Fibroblast of peridontal ligament (primary cell): ENCODE data around the gene ZAR1.
"Not testable (repeated sequence)": the region's sequence is repeated elsewhere in the genome, so short reads cannot be mapped to it uniquely, and the experiment has no call there.

Experiments used
- DNase-seq: peaks from one replicate; pipeline ENCODE4 v3.0.0-alpha.2; 2010; ENCODE audit errors: extremely low read depth

The ZAR1 gene, protein sequence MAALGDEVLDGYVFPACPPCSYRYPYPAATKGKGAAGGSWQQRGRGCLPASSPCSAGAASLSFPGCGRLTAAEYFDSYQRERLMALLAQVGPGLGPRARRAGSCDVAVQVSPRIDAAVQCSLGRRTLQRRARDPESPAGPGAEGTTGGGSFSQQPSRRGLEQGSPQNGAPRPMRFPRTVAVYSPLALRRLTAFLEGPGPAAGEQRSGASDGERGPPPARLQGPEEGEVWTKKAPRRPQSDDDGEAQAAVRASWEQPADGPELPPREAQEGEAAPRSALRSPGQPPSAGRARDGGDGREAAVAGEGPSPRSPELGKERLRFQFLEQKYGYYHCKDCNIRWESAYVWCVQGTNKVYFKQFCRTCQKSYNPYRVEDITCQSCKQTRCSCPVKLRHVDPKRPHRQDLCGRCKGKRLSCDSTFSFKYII

DNA sequence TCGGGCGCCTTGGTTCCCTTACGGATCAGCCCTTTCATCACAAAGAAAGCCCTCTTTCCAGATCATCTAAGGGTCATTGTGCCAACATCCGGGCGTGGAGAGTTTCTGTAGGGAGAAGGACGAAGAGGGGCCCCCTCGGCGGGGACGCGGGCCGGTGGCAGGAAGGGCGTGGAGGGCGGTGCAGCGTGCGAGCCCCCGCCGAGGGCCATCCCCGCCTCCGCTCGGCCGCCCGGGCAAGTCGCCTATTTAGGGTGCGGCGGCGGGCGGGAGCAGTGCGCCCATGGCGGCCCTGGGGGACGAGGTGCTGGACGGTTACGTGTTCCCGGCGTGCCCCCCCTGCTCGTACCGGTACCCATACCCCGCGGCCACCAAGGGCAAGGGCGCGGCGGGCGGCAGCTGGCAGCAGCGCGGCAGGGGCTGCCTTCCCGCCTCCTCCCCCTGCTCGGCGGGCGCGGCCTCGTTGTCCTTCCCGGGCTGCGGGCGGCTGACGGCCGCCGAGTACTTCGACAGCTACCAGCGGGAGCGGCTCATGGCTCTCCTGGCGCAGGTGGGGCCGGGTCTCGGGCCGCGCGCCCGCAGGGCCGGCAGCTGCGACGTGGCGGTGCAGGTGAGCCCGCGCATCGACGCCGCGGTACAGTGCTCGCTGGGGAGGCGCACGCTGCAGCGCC is at the start of gene ZAR1:
ZAR1 (plus strand) TSS at position 241 of the 668 bp plus-strand sequence; CDS start at position 281, 40 bp downstream.
- no peak for DNase-seq

DNA sequence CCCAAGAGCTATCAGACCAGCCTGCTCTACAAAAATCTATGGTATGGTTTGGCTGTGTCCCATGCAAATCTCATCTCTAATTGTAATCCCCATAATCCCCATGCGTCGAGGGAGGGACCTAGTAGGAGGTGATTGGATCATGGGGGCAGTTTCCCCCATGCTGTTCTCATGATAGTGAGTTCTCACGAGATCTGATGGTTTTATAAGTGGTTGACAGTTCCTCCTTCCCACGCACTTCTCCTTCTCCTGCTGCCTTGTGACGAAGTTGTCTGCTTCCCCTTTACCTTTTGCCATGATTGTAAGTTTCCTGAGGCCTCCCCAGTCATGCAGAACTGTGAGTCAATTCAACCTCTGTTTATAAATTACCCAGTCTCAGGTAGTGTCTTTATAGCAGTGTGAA is 49.1 kb upstream of the ZAR1 start:
- DNase-seq: not testable (repeated sequence)

DNA sequence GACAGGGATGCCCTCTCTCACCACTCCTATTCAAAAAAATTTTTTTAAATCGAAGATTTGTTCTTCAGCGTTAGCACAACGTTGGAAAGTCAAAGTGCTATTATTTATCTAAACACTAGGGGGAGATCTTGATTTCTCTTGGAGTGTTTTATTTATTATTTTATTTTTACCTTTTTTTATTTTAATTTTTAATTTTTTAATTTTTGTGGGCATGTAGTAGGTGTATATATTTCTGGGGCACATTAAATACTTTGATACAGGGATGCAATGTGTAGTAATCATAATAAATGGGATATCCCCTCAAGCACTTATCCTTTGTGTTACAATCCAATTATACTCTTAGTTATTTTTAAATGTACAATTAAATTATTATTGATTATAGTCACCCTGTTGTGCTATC is 44.3 kb upstream of the ZAR1 start:
- DNase-seq: peak; percentile 53

DNA sequence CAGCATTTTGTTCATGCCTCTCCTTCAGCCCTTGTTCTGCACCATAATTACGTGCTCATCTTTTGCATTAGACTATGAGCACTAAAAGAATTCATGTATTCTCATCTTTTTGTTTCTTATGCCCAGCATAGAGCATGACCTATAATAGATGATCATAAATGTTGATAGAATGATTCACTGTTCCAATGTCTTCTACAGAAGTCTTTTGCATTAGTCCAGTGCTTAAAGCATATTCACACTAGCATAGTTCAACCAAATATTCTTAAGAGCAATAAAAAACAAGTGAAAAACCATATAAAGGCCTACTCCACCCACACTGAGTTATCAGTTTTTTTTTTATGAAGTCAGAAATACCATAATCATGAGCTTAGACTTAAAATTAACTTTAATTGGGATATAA is 43.4 kb upstream of the ZAR1 start:
- DNase-seq: no peak

DNA sequence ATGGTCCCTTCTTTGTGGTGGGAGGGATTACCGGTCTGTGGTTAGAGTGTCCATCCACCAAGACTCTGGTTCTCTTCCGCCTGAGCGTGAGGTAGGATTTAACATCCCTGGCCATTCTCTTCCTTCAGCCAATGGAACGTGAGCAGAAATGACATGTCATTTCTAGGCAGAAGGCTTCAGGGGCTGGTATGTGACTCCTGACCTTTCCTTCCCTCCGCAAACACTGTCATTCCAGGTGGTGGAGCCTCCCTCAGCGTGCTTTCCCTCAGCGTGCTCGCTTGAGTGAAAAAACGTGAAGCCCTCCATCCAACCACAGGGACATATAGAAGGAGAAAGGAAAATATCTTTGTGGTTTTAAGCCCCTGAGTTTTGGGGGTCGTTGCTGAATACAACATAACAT is 40.9 kb upstream of the ZAR1 start:
- DNase-seq: no peak

DNA sequence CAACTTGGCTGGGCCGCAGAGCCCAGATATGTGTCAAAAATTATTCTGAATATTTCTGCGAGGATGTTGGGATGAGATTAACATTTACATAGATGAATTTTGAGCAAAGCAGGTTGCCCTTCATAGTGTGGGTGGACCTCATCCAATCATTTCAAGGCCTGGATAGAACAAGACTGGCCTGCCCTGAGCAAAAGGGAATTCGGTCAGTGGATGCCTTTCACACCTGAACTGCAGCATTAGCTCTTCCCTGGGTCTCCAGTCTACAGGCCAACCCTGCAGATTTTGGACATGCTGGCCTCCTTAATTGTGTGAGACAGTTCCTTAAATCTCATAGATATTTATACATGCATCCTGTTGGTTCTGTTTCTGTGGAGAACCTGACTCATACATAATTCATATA is 39.3 kb upstream of the ZAR1 start:
- DNase-seq: no peak

DNA sequence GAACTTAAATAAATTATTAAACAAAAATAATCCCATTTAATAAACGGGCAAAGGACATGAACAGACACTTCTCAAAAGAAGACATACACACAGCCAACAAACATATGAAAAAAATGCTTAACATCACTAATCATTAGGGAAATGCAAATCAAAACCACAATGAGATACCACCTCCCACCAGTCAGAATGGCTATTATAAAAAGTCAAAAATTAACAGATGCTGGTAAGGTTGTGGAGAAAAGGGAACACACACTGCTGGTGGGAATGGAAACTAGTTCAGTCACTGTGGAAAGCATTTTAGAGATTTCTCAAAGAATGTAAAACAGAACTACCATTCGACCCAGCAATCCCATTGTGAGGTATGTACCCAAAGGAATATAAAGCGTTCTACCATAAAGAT is 38.4 kb upstream of the ZAR1 start:
- not testable (repeated sequence) for DNase-seq

DNA sequence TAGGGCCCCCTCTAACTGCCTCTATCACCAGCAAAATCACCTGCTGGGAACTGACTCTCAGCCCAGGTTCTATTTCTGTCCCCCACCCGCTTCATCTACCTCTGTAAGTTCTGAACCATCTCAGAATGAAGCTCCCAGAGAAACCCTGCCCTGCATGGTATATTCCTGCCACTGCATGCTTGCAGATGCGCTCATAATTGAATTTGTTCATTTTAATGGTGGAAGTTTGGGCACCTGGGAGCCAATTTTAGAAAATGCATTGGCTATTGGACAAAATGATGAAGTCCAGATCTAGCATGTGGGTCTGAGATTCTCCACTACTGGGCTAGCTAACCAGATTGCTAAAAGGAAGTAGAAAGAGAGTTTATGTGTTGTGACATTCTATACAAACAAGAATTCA is 35.5 kb upstream of the ZAR1 start:
- DNase-seq: no peak

DNA sequence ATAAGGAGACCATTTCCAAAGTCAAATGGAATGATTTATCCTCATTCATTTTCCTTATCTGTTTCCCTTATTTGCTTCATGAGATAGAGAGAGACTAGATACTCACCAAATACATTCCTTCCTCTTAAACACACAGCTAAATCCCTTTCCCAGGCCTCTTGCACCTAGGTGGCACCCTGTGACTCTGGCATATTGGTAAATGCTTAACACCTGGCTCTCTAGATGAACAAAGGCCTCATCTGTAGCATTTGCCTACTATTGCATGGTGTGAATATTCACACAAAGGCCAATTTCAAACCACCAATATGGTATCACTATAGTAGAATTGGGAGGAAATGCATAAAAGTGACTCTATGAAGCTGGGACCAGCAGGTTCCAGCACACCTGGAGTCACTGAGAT is 29.1 kb upstream of the ZAR1 start:
- no peak for DNase-seq

DNA sequence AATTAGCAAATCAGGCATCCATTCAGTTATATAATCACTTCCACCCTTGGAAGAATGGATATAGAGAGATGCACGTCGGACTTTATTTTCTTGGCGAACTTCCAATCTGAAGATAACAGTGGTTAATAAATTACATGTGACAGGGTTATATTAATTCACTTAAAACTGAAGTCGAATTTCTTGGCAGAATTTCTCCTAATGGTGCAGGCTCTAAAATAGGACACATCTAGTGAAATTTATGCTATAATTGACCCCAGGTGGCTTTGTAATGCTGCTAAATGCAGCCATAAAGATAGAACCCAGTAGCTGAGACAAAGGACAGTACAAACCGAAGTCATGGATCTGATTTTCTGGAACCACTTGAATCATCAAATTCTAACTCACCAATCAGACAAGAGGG is 27.7 kb upstream of the ZAR1 start:
- no peak for DNase-seq

DNA sequence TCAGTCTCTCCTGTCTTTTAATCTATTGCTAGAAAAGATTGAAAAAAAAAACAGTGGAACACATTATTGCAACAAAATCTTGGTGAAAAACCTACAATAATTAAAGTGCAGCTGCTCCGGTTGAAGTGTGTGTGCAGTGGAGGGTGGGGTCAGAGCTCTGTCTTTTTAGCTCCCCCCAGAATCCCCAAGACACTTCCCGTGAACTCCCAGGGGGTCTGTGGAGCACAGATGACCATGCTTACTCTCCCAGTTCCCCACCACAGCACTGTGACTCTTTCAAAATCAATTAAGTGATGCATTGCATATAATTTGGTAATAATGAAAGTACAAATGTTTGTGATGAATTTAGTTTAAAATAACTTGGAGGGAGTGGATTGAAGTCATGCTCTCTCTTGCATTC is 22.6 kb upstream of the ZAR1 start:
- DNase-seq: no peak

DNA sequence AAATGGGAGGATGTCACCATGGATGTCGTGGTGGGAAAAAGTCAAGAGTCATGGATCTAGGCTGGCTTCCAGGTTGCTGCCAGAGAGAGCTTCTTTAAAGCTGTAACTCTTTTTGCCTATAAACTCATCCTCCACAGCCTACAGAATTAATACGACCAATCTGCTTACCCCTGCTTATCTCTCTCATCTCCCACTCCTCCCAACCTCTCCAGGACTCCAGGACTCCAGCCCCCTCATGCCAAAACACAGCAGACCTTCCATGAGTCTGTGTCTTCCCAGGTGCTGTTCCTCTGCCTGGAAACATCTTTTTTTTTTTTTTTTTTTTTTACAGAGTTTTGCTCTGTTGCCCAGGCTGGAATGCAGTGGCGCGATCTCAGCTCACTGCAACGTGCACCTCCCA is 22.2 kb upstream of the ZAR1 start:
- DNase-seq: no peak

DNA sequence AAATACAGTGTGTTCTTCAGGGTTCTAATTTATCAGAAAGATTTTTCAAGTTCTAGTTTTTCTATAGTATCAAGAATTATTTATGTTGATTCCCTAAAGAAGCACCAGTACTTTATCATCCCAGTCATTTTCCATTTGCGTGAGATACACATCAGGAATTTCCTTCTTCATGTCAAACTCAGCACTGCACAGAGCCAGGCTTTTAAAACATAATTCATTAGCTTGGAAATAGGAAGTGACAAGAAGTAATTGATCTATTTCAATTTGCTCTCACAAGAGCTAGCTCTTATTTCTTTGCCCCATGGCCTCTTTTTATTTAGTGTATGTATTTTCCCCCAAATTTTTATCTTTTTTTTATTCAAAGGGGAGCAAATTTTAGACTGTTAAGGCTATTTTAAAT is 19.9 kb upstream of the ZAR1 start:
- no peak for DNase-seq

DNA sequence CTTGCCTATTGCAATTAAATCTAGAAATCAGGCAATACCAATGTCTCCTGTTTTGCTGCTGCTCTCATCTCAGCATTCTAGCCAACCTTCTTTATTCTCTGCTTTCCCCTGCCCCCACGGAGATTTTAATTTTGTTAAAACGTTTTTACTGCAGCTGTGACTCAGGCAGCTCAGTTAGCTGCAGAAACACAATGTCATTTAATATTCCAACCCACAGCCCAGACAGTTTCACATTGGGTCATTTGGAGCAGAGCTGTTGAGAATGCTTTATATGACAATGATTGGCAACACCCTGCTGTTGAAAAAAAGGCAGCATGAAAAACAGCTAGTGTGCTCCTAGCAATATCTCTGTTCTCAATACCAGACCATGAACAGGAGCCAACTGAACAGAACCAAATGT is 19.5 kb upstream of the ZAR1 start:
- DNase-seq: no peak

DNA sequence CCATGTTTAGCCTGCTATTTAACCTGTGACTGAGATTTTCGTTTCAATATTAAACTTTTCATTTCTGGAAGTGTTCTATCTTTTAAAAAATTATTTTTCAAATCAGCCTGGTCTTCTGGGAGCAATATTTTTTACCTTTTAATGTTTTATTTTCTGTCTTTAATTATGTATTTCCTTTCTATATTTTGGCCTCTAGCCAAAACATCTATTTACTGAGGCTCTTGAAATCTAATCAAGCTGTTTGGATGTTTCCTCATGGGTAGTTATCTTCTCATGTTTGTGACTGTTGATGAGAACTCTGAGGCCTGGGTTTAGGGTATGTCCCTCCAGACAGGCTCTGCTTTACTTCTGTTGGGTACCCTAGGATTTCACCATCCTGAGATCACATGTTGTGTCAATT is 17.3 kb upstream of the ZAR1 start:
- DNase-seq: no peak

DNA sequence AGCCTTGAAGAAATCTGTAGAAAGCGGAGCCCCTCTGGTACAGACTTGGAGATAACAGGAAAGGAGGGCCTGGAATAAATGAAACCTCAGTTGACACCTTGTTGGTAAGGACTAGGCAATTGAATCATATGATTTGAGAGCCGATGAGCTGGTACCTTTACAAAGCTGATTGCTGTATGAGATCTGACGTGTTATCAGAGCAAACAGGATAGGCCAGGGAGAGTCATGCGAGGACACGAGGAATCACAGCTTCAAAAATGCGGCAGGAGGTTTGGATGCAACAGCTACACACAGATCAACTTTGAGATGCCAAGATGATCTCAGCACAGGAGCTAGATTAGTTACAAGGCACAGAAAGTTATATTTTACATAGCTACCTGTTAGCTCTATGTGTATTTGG is 14.3 kb upstream of the ZAR1 start:
- no peak for DNase-seq

DNA sequence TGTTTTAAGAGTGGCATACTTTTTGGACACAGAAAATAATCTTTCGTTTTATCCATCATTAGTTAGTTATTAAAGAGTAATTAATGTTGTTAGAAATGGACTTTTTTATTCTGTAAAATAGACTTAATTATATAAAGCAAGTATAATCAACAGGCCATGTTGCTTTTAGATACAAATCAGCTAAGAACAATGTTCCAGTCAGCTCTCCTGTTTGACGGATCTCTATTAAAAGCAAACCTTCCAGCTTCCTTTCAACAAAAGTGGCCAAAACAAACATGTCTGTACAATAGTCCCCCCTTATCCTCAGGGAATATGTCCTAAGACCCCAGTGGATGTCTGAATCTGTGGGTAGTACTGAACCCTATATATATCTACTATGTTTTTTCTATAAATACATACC is 11.8 kb upstream of the ZAR1 start:
- no peak for DNase-seq

DNA sequence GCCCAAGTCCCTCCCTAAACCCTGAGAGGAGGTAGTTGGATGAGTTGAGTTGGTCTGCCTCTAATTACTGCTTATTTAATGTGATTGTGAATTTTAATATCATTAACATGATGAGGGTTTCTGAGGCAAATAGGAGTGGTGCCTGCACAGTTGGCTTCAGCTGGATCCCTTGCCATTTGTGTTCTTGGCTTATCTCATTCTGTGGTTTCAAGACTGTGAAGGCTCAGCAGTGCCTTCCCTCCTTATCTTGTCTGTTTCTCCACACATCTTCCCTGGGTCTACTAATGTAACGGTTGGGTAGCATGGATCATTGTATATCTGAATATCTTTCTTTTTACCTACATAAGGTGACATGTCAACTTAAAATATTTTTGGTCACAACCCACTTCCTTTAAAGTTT is 8.5 kb upstream of the ZAR1 start:
- no peak for DNase-seq

DNA sequence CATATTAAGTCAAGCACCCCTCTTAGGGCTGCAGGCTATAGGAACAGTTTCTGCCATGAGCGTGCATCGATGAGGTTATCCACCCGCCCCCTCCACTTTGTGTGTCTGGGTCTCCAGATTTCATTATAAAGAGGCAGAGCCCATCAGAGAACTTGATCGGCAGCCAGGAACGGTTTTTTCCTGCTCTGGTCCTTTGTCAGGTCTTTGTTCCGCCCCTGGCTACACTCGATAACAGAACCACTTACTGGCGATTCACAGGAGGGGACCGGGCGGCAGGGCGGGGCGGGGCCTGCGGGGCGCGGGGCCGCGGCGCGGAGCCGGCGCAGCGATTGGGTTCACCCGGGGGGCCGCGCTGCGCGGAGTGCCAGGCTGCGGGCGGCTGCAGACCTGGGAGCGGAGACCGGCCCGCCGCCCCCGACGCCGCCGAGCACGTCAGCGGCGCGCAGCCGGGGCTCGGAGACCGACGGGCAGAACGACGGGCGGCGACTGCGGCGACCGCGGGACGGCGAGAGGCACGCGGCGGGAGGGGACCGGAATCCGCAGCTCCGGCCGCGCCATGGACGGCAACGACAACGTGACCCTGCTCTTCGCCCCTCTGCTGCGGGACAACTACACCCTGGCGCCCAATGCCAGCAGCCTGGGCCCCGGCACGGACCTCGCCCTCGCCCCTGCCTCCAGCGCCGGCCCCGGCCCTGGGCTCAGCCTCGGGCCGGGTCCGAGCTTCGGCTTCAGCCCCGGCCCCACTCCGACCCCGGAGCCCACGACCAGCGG is 6.9 kb upstream of the ZAR1 start, which contains the start of gene SLC10A4:
SLC10A4 (plus strand) TSS at position 338 of the 771 bp plus-strand sequence; CDS start at position 557, 219 bp downstream.
- DNase-seq: no peak

DNA sequence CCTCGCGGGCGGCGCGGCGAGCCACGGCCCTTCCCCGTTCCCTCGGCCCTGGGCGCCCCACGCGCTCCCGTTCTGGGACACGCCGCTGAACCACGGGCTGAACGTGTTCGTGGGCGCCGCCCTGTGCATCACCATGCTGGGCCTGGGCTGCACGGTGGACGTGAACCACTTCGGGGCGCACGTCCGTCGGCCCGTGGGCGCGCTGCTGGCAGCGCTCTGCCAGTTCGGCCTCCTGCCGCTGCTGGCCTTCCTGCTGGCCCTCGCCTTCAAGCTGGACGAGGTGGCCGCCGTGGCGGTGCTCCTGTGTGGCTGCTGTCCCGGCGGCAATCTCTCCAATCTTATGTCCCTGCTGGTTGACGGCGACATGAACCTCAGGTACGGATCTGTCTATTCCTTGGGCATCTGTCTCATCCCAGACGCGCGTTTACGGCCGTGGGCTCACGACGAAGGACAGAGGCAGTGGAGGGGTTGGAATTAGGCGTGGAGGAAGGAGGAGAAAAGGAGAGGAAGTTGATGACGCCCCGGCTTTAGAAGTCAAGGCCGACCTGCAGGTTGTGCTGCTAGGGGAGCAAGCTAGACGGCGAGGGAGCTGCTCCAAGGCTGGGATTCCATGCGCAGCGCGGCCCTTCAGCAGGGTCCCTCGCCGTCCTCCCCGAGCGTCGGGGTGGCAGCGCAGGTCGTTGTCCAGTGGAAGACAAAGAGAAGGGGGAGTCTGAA is 6.1 kb upstream of the ZAR1 start:
- no peak for DNase-seq

DNA sequence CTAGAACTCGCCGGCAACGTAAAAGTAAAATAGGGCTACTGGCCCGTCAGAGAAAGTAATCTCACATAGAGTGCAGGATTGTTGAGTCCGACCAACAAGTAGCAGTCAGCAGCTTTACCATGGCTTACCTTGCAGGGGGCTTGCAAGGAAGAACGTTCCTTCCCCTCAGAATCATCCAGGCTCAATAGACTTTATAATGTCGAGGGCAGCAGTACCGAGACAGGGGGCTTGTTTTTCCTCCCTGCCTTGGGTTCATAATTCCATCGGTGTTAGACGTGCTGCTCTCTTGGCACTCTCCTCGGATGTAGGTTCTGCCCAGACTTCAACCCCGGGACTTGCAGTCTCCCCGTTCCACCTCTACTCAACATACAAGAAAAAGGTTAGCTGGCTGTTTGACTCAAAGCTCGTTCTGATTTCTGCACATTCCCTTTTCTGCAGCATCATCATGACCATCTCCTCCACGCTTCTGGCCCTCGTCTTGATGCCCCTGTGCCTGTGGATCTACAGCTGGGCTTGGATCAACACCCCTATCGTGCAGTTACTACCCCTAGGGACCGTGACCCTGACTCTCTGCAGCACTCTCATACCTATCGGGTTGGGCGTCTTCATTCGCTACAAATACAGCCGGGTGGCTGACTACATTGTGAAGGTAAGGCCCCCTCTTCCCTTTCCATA is 5.4 kb upstream of the ZAR1 start:
- no peak for DNase-seq

DNA sequence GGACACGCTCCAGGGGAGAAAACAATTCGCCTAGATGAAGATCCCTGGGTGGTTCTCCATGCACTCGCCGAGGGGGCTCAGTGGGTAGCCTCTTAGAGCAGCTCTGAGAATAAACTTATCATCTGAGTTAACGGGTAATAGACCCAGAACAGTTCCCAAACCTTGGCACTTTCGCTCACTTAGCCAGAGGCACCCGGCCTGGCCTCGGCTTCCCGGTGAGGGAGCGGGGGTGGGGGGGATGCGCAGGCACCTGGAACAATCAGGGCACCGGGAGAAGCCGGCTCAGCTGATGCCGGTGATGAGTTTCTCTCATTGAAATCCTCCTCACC is 405 bp upstream of the ZAR1 start:
- DNase-seq: no peak
